K562 (cell line): ENCODE results near the gene CUL5. TPM values are rescaled to one million over a fixed set of nuclear protein-coding genes. Genes with fewer than 3 reads are reported as not detected.
A peak's percentile ranks its signal among the peaks of the same experiment; 100 is the strongest.

Experiments
- ATAC-seq: fragments of 200-7000 bp; cut with Tn5 transposase; 3 replicates; pipeline ENCODE4 v1.9.1; 2020; ENCODE audit warnings: moderate library complexity
- BruUV-seq: library from RNA; stranded (reverse); fragments of 400-500 nt; replicated peaks from 2 replicates; lab custom pipeline; 2021; lab: Mats Ljungman, UMichigan
- CTCF ChIA-PET: fragments of 300-600 bp; formaldehyde crosslinking; extraction: SDS; loops from one replicate; lab custom pipeline; 2021; ENCODE audit warnings: low intra/inter-chr PET ratio; lab: Yijun Ruan, JAX
- POLR2A ChIA-PET: fragments of 300-600, 350-650 bp; sonication (Branson Sonifier 250); formaldehyde crosslinking; extraction: SDS; loops from one replicate; lab custom pipeline; 2021; ENCODE audit warnings: antibody characterized with exemption, inconsistent platforms; lab: Yijun Ruan, JAX
- DNase-seq, 4 experiments: peaks; one replicate each; pipeline versions ENCODE4 v3.0.0 to v3.0.0-alpha.2; 2011 to 2018; ENCODE audit warnings: low spot score in 3 of 4, mixed read lengths in 3 of 4; ENCODE audit errors: extremely low read depth in 1 of 4
- FAIRE-seq: peaks from 2 replicates; lab custom pipeline; 2011; peaks lifted over from hg19 to GRCh38; lab: Jason Lieb, UNC
- H2AFZ ChIP-seq: 2 replicates; pipeline ENCODE4 v1.6.0; 2011; ENCODE audit warnings: low read depth, low read length, control low read depth, inconsistent platforms
- H3K27ac ChIP-seq: fragments of 200-600 bp; 3 replicates; pipeline ENCODE4 v1.8.0; 2011; ENCODE audit warnings: low read depth, mild to moderate bottlenecking, control low read depth, inconsistent platforms, low read length, moderate library complexity, mixed read lengths; ENCODE audit errors: extremely low read depth
- H3K27me3 ChIP-seq, 2 experiments: fragments of 300-600 bp in 1 of 2; 2 replicates in 1 of 2; 3 replicates in 1 of 2; pipeline versions ENCODE4 v1.6.0 to v1.8.0; 2011; ENCODE audit warnings: inconsistent platforms in 2 of 2, low read length in 2 of 2, mild to moderate bottlenecking in 1 of 2, mixed read lengths in 1 of 2, moderate library complexity in 1 of 2; ENCODE audit not compliant: control insufficient read depth in 2 of 2, insufficient read depth in 2 of 2
- H3K36me3 ChIP-seq: fragments of 300-600 bp; 3 replicates; pipeline ENCODE4 v1.8.0; 2011; ENCODE audit warnings: mild to moderate bottlenecking, low read length, inconsistent platforms; ENCODE audit not compliant: control insufficient read depth, insufficient read depth
- H3K4me1 ChIP-seq, 2 experiments: fragments of 200-600 bp in 1 of 2; replicated peaks in 1 of 2; 2 replicates in 1 of 2; 3 replicates in 1 of 2; pipeline versions ENCODE4 v1.5.1 to v1.8.0; 2011; ENCODE audit warnings: inconsistent platforms in 2 of 2, low read length in 2 of 2, mild to moderate bottlenecking in 1 of 2, mixed read lengths in 1 of 2, moderate library complexity in 1 of 2; ENCODE audit not compliant: control insufficient read depth in 2 of 2, insufficient read depth in 2 of 2
- H3K4me2 ChIP-seq: 2 replicates; pipeline ENCODE4 v1.6.1; 2011; ENCODE audit warnings: low read length, control low read depth, inconsistent platforms, mixed read lengths; ENCODE audit not compliant: insufficient read depth
- H3K4me3 ChIP-seq: fragments of 200-600 bp; sonication (generic), shearing (Covaris generic); 2 replicates; pipeline ENCODE4 v1.5.1; 2016; ENCODE audit warnings: control low read depth, inconsistent platforms
- H3K79me2 ChIP-seq: fragments of 200-600 bp; 3 replicates; pipeline ENCODE4 v1.8.0; 2011; ENCODE audit warnings: low read length, inconsistent platforms; ENCODE audit not compliant: control insufficient read depth, insufficient read depth
- H3K9ac ChIP-seq, 2 experiments: 2 replicates each; pipeline versions ENCODE4 v1.6.0 to v1.6.1; 2011; ENCODE audit warnings: low read depth in 2 of 2, low read length in 2 of 2, control low read depth in 1 of 2, inconsistent platforms in 1 of 2, mild to moderate bottlenecking in 1 of 2, mixed read lengths in 1 of 2; ENCODE audit not compliant: insufficient read depth in 1 of 2
- H3K9me1 ChIP-seq: one replicate; pipeline ENCODE4 v1.6.0; 2011; ENCODE audit warnings: inconsistent platforms, mild to moderate bottlenecking, low read length, moderate library complexity; ENCODE audit not compliant: control insufficient read depth, insufficient read depth
- H3K9me3 ChIP-seq: replicated peaks from 2 replicates; pipeline ENCODE4 v1.5.1; 2011; ENCODE audit warnings: low read depth, low read length, inconsistent platforms; ENCODE audit not compliant: control insufficient read depth, insufficient read depth
- H4K20me1 ChIP-seq: replicated peaks from 2 replicates; pipeline ENCODE4 v1.6.1; 2011; ENCODE audit warnings: low read length, inconsistent platforms, mixed read lengths; ENCODE audit not compliant: control insufficient read depth, insufficient read depth
- ARHGAP35 ChIP-seq: fragments of 450-650 bp; IDR thresholded peaks from 2 replicates; pipeline ENCODE4 v1.6.1; 2018; ENCODE audit not compliant: partially characterized antibody
- ARNT ChIP-seq, 2 experiments: fragments of 450-650 bp; IDR thresholded peaks; 2 replicates each; pipeline ENCODE4 v1.6.1; 2016; ENCODE audit warnings: mild to moderate bottlenecking in 1 of 2
- BDP1 ChIP-seq: IDR thresholded peaks from 3 replicates; pipeline ENCODE4 v1.6.1; 2011; ENCODE audit not compliant: insufficient read length, insufficient read depth
- CC2D1A ChIP-seq: fragments of 450-650 bp; IDR thresholded peaks from 2 replicates; pipeline ENCODE4 v1.6.1; 2017; ENCODE audit warnings: mild to moderate bottlenecking
- CGGBP1 ChIP-seq: fragments of 250-450 bp; sonication (Bioruptor Pico); IDR thresholded peaks from 2 replicates; pipeline ENCODE4 v1.9.0; 2021; ENCODE audit warnings: mild to moderate bottlenecking
- CHAMP1 ChIP-seq: fragments of 450-650 bp; IDR thresholded peaks from 2 replicates; pipeline ENCODE4 v1.6.1; 2016; ENCODE audit warnings: mild to moderate bottlenecking
- EWSR1 ChIP-seq: fragments of 450-650 bp; IDR thresholded peaks from 2 replicates; pipeline ENCODE4 v1.6.1; 2018; ENCODE audit warnings: borderline replicate concordance, mild to moderate bottlenecking, low read depth, moderate library complexity; ENCODE audit not compliant: partially characterized antibody
- GTF3C2 ChIP-seq: IDR thresholded peaks from 3 replicates; pipeline ENCODE4 v1.6.1; 2011; ENCODE audit warnings: borderline replicate concordance, mild to moderate bottlenecking, moderate library complexity; ENCODE audit not compliant: insufficient read length; ENCODE audit errors: extremely low read depth
- MIER1 ChIP-seq: fragments of 450-650 bp; IDR thresholded peaks from 2 replicates; pipeline ENCODE4 v1.6.1; 2016; ENCODE audit warnings: antibody characterized with exemption, mild to moderate bottlenecking, low read depth
- MYBL2 ChIP-seq, 2 experiments: fragments of 450-650 bp in 1 of 2; sonication (generic) in 1 of 2; formaldehyde crosslinking in 1 of 2; IDR thresholded peaks; 2 replicates each; pipeline versions ENCODE4 v1.6.1 to v1.8.1; 2017 to 2022; ENCODE audit warnings: borderline replicate concordance in 1 of 2, inconsistent platforms in 1 of 2, low read depth in 1 of 2, mild to moderate bottlenecking in 1 of 2, missing genetic modification reagents in 1 of 2, moderate library complexity in 1 of 2
- RHOXF2B ChIP-seq: fragments of 250-450 bp; sonication (Bioruptor Pico); conservative IDR thresholded peaks from 2 replicates; pipeline ENCODE4 v1.5.1; 2021
- SMARCA4 ChIP-seq: fragments of 450-650 bp; IDR thresholded peaks from 2 replicates; pipeline ENCODE4 v1.6.1; 2016
- ZBTB5 ChIP-seq: fragments of 450-650 bp; IDR thresholded peaks from 2 replicates; pipeline ENCODE4 v1.6.1; 2017; ENCODE audit warnings: antibody characterized with exemption
- ZNF384 ChIP-seq: IDR thresholded peaks from 2 replicates; pipeline ENCODE4 v1.6.1; 2012; ENCODE audit warnings: low read depth, low read length, improper control_type of control experiment
- WGBS: fragments of 100-300 bp; shearing (Covaris generic); methylation state at CpG from one replicate; pipeline ENCODE4 v1.1.6; 2016; ENCODE audit warnings: low coverage, mixed read lengths; ENCODE audit not compliant: insufficient coverage; ENCODE audit errors: missing lambda C conversion rate; 5-methylcytosine and 5-hydroxymethylcytosine counted together
- in situ Hi-C: fragments of 300-500 bp; cut with MboI; formaldehyde crosslinking; loops from 4 replicates; pipeline ENCODE4 v1.15.0; 2018; ENCODE audit warnings: inconsistent platforms, mixed read lengths
- intact Hi-C: fragments of 100-400 bp; cut with micrococcal nuclease; formaldehyde crosslinking; loops from 2 replicates; pipeline ENCODE4 v1.14.2; 2022
- polyA plus RNA-seq, 8 experiments: library from polyadenylated mRNA; depleted of rRNA in 4 of 8; stranded (reverse) in 5 of 8; unstranded in 3 of 8; fragments of >200 nt; fragmentation: Nextera tagmentation in 2 of 8; fragmentation: Illumina TruSeq in 1 of 8; extraction: Ambion mirVana in 2 of 8; extraction: Trizol in 1 of 8; gene quantifications; 2 replicates each; pipeline versions ENCODE4 v1.2.1 to v1.2.3, GENCODE V29; 2011 to 2014; ENCODE audit warnings: inconsistent platforms in 1 of 8, missing spikeins in 1 of 8
- total RNA-seq, 7 experiments: library from RNA; depleted of rRNA in 6 of 7; stranded (reverse); fragments of >200 nt in 6 of 7; fragmentation: Illumina TruSeq in 2 of 7; extraction: Trizol in 2 of 7; gene quantifications; 2 replicates each; pipeline versions ENCODE4 v1.2.1 to v1.2.3, GENCODE V29; 2011 to 2021; ENCODE audit warnings: low replicate concordance in 1 of 7

The CUL5 gene
- total and polyA plus RNA-seq, 9 of the 15 experiments (the other 6 are each of a cell fraction or from before 2014, with no cell fraction given): 14.3 to 45.9 (median 23.0) TPM

- Histone ChIP-seq H4K20me1 (no peaks in the 10 kb centered on the region; the same call in 1 of the 2 replicates), H3K4me1 (peaks cover 4 to 11% of the 10 kb centered on the region in 2 experiments; a peak in 3 of 5 replicates), H3K4me3 (no peak overlapping the region), H3K9me1 (no peaks in the 10 kb centered on the region), H3K79me2 (peaks cover 99% of the 10 kb centered on the region), H3K9me3 (no peaks in the 10 kb centered on the region), H3K27ac (no peak overlapping the region), H3K4me2 (no peak overlapping the region), H3K9ac (no peak overlapping the region), H3K27me3 (no peaks in the 10 kb centered on the region), H3K36me3 (peaks cover 15% of the 10 kb centered on the region; the same call in 2 of the 3 replicates), H2AFZ (no peak overlapping the region)
- no peak for FAIRE-seq
- 67% methylated on average over 7 of the region's 7 CpGs for WGBS
- ATAC-seq: peak; percentile 86
- ChIA-PET POLR2A (interaction anchor here (1.5 kb wide), 1 partner anchor 9 kb away, joined by 3 read pairs; no protein-coding TSS in a partner anchor), CTCF (no interaction called here)
- no TSS peak for BruUV-seq
- intact Hi-C loops: loop anchor here (2.0 kb wide), 1 partner anchor 18 kb away; the partner anchor contains the start of gene CUL5
- peak in 1 of 4 experiments; percentile 41 for DNase-seq
- in situ Hi-C loops: no loop called here
- TF ChIP-seq CHAMP1: peak; percentile 47; the same call in 1 of the 2 replicates
- TF ChIP-seq SMARCA4: 0 out of 2 replicates have a peak, but pooled peaks have one; percentile 32
- no peak for TF ChIP-seq ARHGAP35
- TF ChIP-seq GTF3C2: no peak
- TF ChIP-seq MYBL2 (IDR thresholded peaks at IDR 0.05; ENCODE audit: low read depth): no peak
- no peak for TF ChIP-seq MYBL2 (CRISPR knock-in tag; IDR thresholded peaks at IDR 0.05; ENCODE audit: borderline replicate concordance)
- no peak for TF ChIP-seq ZBTB5
- no peak for TF ChIP-seq EWSR1
- TF ChIP-seq MIER1: no peak
- peak; percentile 45; the same call in 1 of the 2 replicates for TF ChIP-seq CC2D1A
- no peak for TF ChIP-seq CGGBP1
- TF ChIP-seq RHOXF2B (CRISPR knock-in tag): no peak
- TF ChIP-seq BDP1: no peak
- peak; percentile 86 for TF ChIP-seq ZNF384
- no peak for TF ChIP-seq ARNT (IDR thresholded peaks at IDR 0.05)
These were observed 18.4 kb downstream of the CUL5 start for GRCh38 chr11:108027057-108027456.
